Erythroblast (primary cell): ENCODE results near the gene FILIP1L.
A peak's percentile ranks its signal among the peaks of the same experiment; 100 is the strongest.

Experiments
- DNase-seq, 2 experiments: peaks; one replicate each; lab custom pipeline; 2025; lab: John Stamatoyannopoulos, UW
- GATA1 ChIP-seq: IDR thresholded peaks from 2 replicates; pipeline ENCODE4 v1.6.1; 2011; ENCODE audit warnings: low read depth, mild to moderate bottlenecking, control low read depth, low read length, moderate library complexity
- POLR2A ChIP-seq: IDR thresholded peaks from 2 replicates; pipeline ENCODE4 v1.6.1; 2011; ENCODE audit warnings: mild to moderate bottlenecking, low read length

Gene FILIP1L

GRCh38 chr3:100027321-100027720 is 87.0 kb downstream of the FILIP1L start:
- DNase-seq, result no peak
- TF ChIP-seq GATA1, result no peak
- no peak for TF ChIP-seq POLR2A

- no peak for TF ChIP-seq POLR2A
- no peak for TF ChIP-seq GATA1
- no peak for DNase-seq
These were observed 89.6 kb downstream of the FILIP1L start for GRCh38 chr3:100024520-100025303.

- no peak for DNase-seq
- TF ChIP-seq POLR2A (no peak), GATA1 (no peak)
These were observed 90.7 kb downstream of the FILIP1L start for GRCh38 chr3:100023595-100023994.

- no peak for DNase-seq
- no peak for TF ChIP-seq GATA1
- TF ChIP-seq POLR2A, result no peak
These were observed 91.2 kb downstream of the FILIP1L start for GRCh38 chr3:100023150-100023549.

GRCh38 chr3:100022506-100022905 is 91.8 kb downstream of the FILIP1L start:
- TF ChIP-seq GATA1, result no peak
- no peak for TF ChIP-seq POLR2A
- no peak for DNase-seq

- no peak for TF ChIP-seq GATA1
- TF ChIP-seq POLR2A, result no peak
These were observed 93.2 kb downstream of the FILIP1L start for GRCh38 chr3:100020876-100021644.

GRCh38 chr3:100019719-100020118 is 94.6 kb downstream of the FILIP1L start:
- TF ChIP-seq GATA1 (no peak), POLR2A (no peak)
- no peak for DNase-seq

More at GRCh38 chr3:100020876-100021644, 93.2 kb downstream of the FILIP1L start:
- DNase-seq, result no peak

GRCh38 chr3:100018806-100019205 is 95.5 kb downstream of the FILIP1L start:
- no peak for DNase-seq
- TF ChIP-seq GATA1 (no peak), POLR2A (no peak)

GRCh38 chr3:100010087-100010417 is 104.2 kb downstream of the FILIP1L start:
- TF ChIP-seq GATA1 (no peak), POLR2A (no peak)
- no peak for DNase-seq

GRCh38 chr3:100009276-100010086 is 104.8 kb downstream of the FILIP1L start:
- no peak for TF ChIP-seq POLR2A
- TF ChIP-seq GATA1, result no peak
- no peak for DNase-seq

- DNase-seq, result peak; percentile 12 to 15
These were observed 106.1 kb downstream of the FILIP1L start for GRCh38 chr3:100008081-100008698.

GRCh38 chr3:100007313-100007712 is 107.0 kb downstream of the FILIP1L start:
- no peak for DNase-seq
- TF ChIP-seq POLR2A, result no peak
- no peak for TF ChIP-seq GATA1

More at GRCh38 chr3:100008081-100008698, 106.1 kb downstream of the FILIP1L start:
- TF ChIP-seq POLR2A (no peak), GATA1 (no peak)

- TF ChIP-seq GATA1 (no peak), POLR2A (no peak)
- no peak for DNase-seq
These were observed 107.6 kb downstream of the FILIP1L start for GRCh38 chr3:100006570-100007271.
